Adrenal gland (tissue), 12 donors: ENCODE results near the gene SCUBE1. TPM values are rescaled to one million over a fixed set of nuclear protein-coding genes. Genes with fewer than 3 reads are reported as not detected.

Experiments
- DNase-seq, 7 donors: peaks; one replicate each; pipeline ENCODE4 v3.0.0-alpha.2; 2019 to 2020
- H3K27ac ChIP-seq, 5 donors: fragments of 200-600 bp; sonication (generic) in 4 of 5; 1 replicate in 3 of 5; 2 replicates in 2 of 5; pipeline versions ENCODE4 v1.5.1 to v1.8.0; 2016 to 2020; ENCODE audit warnings: mild to moderate bottlenecking in 1 of 5
- H3K27me3 ChIP-seq: fragments of 200-600 bp; 2 replicates; pipeline ENCODE4 v1.8.0; 2021
- H3K36me3 ChIP-seq, 2 donors: fragments of 200-600 bp; replicated peaks in 1 of 2; 1 replicate in 1 of 2; 2 replicates in 1 of 2; pipeline versions ENCODE4 v1.5.1 to v1.8.0; 2018 to 2022
- H3K4me1 ChIP-seq, 2 donors: fragments of 200-600 bp; replicated peaks in 1 of 2; 1 replicate in 1 of 2; 2 replicates in 1 of 2; pipeline versions ENCODE4 v1.5.1 to v1.8.0; 2018 to 2021
- H3K4me3 ChIP-seq, 4 donors: fragments of 200-600 bp; sonication (generic) in 3 of 4; one replicate each; pipeline ENCODE4 v1.5.1; 2016 to 2018
- H3K9me3 ChIP-seq, 3 donors: fragments of 200-600 bp; sonication (generic) in 1 of 3; replicated peaks in 1 of 3; 1 replicate in 2 of 3; 2 replicates in 1 of 3; pipeline versions ENCODE4 v1.5.1 to v1.8.0; 2016 to 2021
- CTCF ChIP-seq, 6 experiments: fragments of 450-650 bp in 4 of 6; fragments of 200-600 bp in 2 of 6; sonication (generic) in 1 of 6; IDR thresholded peaks; 1 replicate in 5 of 6; 2 replicates in 1 of 6; pipeline versions ENCODE4 v1.5.1 to v1.8.0; 2016 to 2021; ENCODE audit warnings: antibody characterized with exemption in 6 of 6, mild to moderate bottlenecking in 2 of 6, moderate library complexity in 1 of 6
- POLR2A ChIP-seq, 2 donors: fragments of 450-650 bp; IDR thresholded peaks; one replicate each; pipeline ENCODE4 v1.6.1; 2017; ENCODE audit warnings: antibody characterized with exemption in 2 of 2, mild to moderate bottlenecking in 2 of 2, moderate library complexity in 1 of 2
- WGBS, 4 donors: extraction: QIAGEN DNeasy Blood & Tissue Kit in 2 of 4; methylation state at CpG; one replicate each; pipeline versions ENCODE4 v1.1.5 to v1.1.7; 2013 to 2017; 5-methylcytosine and 5-hydroxymethylcytosine counted together
- intact Hi-C, 2 donors: fragments of 100-400 bp; cut with DNase I; formaldehyde crosslinking; loops; one replicate each; pipeline versions ENCODE4 v1.14.1 to v1.15.0; 2022 to 2023
- polyA plus RNA-seq, 3 donors: library from polyadenylated mRNA; stranded (reverse); fragments of 200-250 nt in 2 of 3; fragments of 350-450 nt in 1 of 3; fragmentation: Illumina TruSeq in 1 of 3; extraction: RNeasy Lipid Tissue Mini Kit (QIAGEN cat#74804) in 1 of 3; gene quantifications; one replicate each; pipeline ENCODE4 v1.2.3, GENCODE V29; 2013 to 2014
- total RNA-seq, 9 donors: library from RNA; depleted of rRNA in 4 of 9; stranded (reverse); fragments of >200 nt in 4 of 9; fragments of 120-200 nt in 1 of 9; fragmentation: NEBNext Ultra II Directional in 1 of 9; extraction: Animal tissue kit (Norgen Biotek cat#: 25700) in 1 of 9; gene quantifications; one replicate each; pipeline versions ENCODE4 v1.1.0 to v1.2.4, GENCODE V29; 2013 to 2023
- donor health status: healthy with polysubstance abuse.
- donor health status: Bipolar disorder and iron deficiency.
- donor health status: DM: yes; HTN: yes; CAD: no.
- donor health status: DM: no; HTN: no; CAD: no.
- donor health status: DM: no; HTN: no; CAD: no.
- donor health status: DM: yes; HTN: yes; CAD: no.

SCUBE1 gene
- total and polyA plus RNA-seq, 12 donors, result 1.4 to 34.0 (median 8.8) TPM

DNA sequence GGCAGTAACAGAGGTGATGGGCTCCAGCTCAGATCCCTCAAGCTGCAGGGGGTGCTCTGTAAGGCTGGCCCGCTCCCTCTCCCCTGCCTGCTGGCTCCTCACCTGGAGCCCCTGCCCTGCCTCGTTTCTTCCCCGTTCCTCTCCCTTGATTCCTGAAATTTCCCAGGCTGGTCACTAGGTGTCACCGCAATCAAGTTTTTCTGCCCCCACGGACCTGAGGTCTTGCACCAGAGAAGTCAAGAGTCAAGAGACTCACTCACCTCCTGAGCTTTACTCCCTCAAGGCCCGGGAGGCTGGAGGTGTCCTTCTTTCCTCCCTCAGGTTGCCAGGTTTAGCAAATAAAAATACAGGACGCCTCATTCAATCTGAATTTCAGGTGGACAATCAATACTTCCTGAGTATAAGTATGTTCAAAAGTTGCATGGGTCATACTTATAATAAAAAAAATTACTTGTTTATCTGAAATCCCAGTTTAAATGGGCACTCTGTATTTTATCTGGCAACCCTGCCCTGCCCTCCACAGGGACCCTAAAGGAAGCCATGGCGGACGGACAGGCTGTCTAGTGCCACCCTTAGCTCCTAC is 69.2 kb downstream of the SCUBE1 start:
- peak; percentile 54 to 77 (median 63) for DNase-seq
- H3K27ac ChIP-seq, result peak overlapping the region in 2 of 5 donors; percentile 74
- intact Hi-C loops, result loop anchor here (2.0 to 10.0 kb wide), 4 partner anchors 42 to 113 kb away; no protein-coding TSS in a partner anchor
- TF ChIP-seq POLR2A (IDR thresholded peaks at IDR 0.05) (no peak), CTCF (IDR thresholded peaks at IDR 0.05) (peak; percentile 58 to 85 (median 77))
- no peak overlapping the region for H3K4me3 ChIP-seq
- H3K27me3 ChIP-seq, result no peaks in the 10 kb centered on the region
- H3K9me3 ChIP-seq, result no peaks in the 10 kb centered on the region
- H3K4me1 ChIP-seq, result peaks cover 0 to 9% of the 10 kb centered on the region in 2 donors
- WGBS, 4 donors, result 28 to 32% (median 29%) methylated on average over 9 of the region's 9 CpGs
- H3K36me3 ChIP-seq, result no peaks in the 10 kb centered on the region

DNA sequence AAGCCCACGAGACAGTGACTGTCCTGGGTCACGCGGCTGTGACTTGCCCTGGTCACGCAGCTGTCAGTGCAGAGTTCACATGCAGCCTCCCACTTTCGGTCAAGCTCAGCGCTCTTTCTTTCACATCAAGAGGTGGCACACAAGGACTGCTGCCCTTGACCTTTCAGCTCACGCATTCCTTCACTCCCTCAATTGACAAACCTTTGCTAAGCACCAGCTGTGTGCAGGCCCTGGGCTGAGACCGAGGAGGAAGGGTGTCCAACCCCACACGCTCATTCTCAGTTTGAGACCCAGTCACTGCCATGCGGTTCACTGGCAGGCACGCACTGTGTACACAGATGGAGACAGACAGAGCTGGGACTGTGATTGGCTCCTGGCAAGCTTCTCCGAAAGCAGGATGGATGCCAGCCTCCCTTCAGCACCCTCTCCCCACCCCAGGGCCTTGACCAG is 70.3 kb downstream of the SCUBE1 start:
- no peaks in the 10 kb centered on the region for H3K36me3 ChIP-seq
- WGBS, 4 donors, result 33 to 40% (median 37%) methylated on average over 9 to 12 of the region's 12 CpGs
- peaks cover 0 to 9% of the 10 kb centered on the region in 2 donors for H3K4me1 ChIP-seq
- intact Hi-C loops, result loop anchor here (5.0 to 10.0 kb wide), 2 partner anchors 41 to 112 kb away; no protein-coding TSS in a partner anchor
- no peaks in the 10 kb centered on the region for H3K27me3 ChIP-seq
- H3K4me3 ChIP-seq, result no peak overlapping the region
- TF ChIP-seq CTCF (IDR thresholded peaks at IDR 0.05) (no peak), POLR2A (IDR thresholded peaks at IDR 0.05) (no peak)
- H3K9me3 ChIP-seq, result no peaks in the 10 kb centered on the region
- H3K27ac ChIP-seq, result peak overlapping the region in 3 of 5 donors; percentile 22 to 74 (median 74)
- peak in 6 of 7 donors; percentile 75 to 87 (median 80) for DNase-seq

DNA sequence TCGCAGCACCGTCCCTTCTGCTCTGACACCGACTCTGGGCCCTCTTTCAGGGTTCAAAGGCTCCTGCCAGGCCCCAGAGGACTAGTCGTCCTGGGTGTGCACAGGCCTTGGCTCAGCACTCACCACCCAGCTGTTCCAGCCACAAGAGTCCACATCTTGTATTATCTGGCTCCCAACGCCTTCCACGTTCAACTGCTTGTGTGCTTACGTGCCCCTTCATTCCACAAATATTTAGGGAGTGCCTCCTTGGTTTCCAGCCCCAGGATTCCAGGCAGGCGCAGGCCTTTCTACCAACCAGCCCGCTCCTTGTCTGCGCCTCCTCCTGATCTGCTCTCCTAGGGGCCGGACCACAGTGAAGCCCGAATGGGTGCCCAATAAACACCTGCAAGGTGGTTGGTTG is 70.9 kb downstream of the SCUBE1 start:
- peak in 1 of 7 donors; percentile 38 for DNase-seq
- WGBS, 4 donors, result 76 to 90% (median 83%) methylated on average over 12 of the region's 12 CpGs
- peak overlapping the region in 3 of 5 donors; percentile 22 to 74 (median 74) for H3K27ac ChIP-seq
- no peak overlapping the region for H3K4me3 ChIP-seq
- no peak for TF ChIP-seq CTCF (IDR thresholded peaks at IDR 0.05)
- TF ChIP-seq POLR2A (IDR thresholded peaks at IDR 0.05), result no peak
- H3K27me3 ChIP-seq, result no peaks in the 10 kb centered on the region
- no peaks in the 10 kb centered on the region for H3K36me3 ChIP-seq
- peaks cover 0 to 9% of the 10 kb centered on the region in 2 donors for H3K4me1 ChIP-seq
- H3K9me3 ChIP-seq, result no peaks in the 10 kb centered on the region
- intact Hi-C loops, result loop anchor here (5.0 to 10.0 kb wide), 2 partner anchors 40 to 112 kb away; no protein-coding TSS in a partner anchor

GRCh38 chr22:43270949-43271348 is 72.2 kb downstream of the SCUBE1 start:
- Histone ChIP-seq H3K9me3 (no peaks in the 10 kb centered on the region), H3K27ac (peak overlapping the region in 1 of 5 donors; percentile 74), H3K36me3 (no peaks in the 10 kb centered on the region), H3K4me3 (no peak overlapping the region), H3K4me1 (peaks cover 0 to 9% of the 10 kb centered on the region in 2 donors), H3K27me3 (no peaks in the 10 kb centered on the region)
- intact Hi-C loops, result loop anchor here (5.0 to 10.0 kb wide), 2 partner anchors 39 to 114 kb away; no protein-coding TSS in a partner anchor
- no peak for DNase-seq
- WGBS, 4 donors, result 85 to 97% (median 95%) methylated on average over 5 to 7 of the region's 7 CpGs
- TF ChIP-seq CTCF (IDR thresholded peaks at IDR 0.05), result no peak
- no peak for TF ChIP-seq POLR2A (IDR thresholded peaks at IDR 0.05)
